Stimulated activated effector memory CD8-positive, alpha-beta T cell treated with anti-CD3 and anti-CD28 coated beads, Interleukin-12 subunit alpha, Interleukin-12 subunit beta, amount 100 ng/mL, for 72 hours (primary cell): Measurements from ENCODE around the gene ZKSCAN1.

Experiments
- ATAC-seq: fragments of 150-1000 bp; cut with Tn5 transposase; 2 replicates; pipeline ENCODE4 v1.10.0; 2021
- DNase-seq, 2 donors: peaks; one replicate each; pipeline ENCODE4 v3.0.0; 2021 to 2022; ENCODE audit warnings: low spot score in 2 of 2
- H3K27ac Mint-ChIP-seq: one replicate; pipeline ENCODE4 v1.8.0; 2022; ENCODE audit warnings: mild to moderate bottlenecking, mixed read lengths
- H3K36me3 Mint-ChIP-seq: one replicate; pipeline ENCODE4 v1.8.0; 2022; ENCODE audit warnings: mild to moderate bottlenecking, mixed read lengths
- H3K4me1 Mint-ChIP-seq: one replicate; pipeline ENCODE4 v1.8.0; 2022; ENCODE audit warnings: mixed read lengths
- H3K4me3 Mint-ChIP-seq: one replicate; pipeline ENCODE4 v1.8.0; 2022; ENCODE audit warnings: mild to moderate bottlenecking, mixed read lengths
- H3K9me3 Mint-ChIP-seq: one replicate; pipeline ENCODE4 v1.8.0; 2022; ENCODE audit warnings: mixed read lengths

The ZKSCAN1 gene

GRCh38 chr7:100074841-100075240 is 59.4 kb downstream of the ZKSCAN1 start:
- DNase-seq, result no peak
- no peak for ATAC-seq
- Mint-ChIP-seq H3K4me3 (no peak overlapping the region), H3K36me3 (peaks cover 100% of the 10 kb centered on the region), H3K9me3 (peaks cover 18% of the 10 kb centered on the region), H3K27ac (no peak overlapping the region), H3K4me1 (peaks cover 14% of the 10 kb centered on the region)

GRCh38 chr7:100075418-100075817 is 60.0 kb downstream of the ZKSCAN1 start:
- H3K36me3 Mint-ChIP-seq, result peaks cover 100% of the 10 kb centered on the region
- H3K4me3 Mint-ChIP-seq, result no peak overlapping the region
- DNase-seq, result no peak
- H3K27ac Mint-ChIP-seq, result no peak overlapping the region
- peaks cover 18% of the 10 kb centered on the region for H3K9me3 Mint-ChIP-seq
- H3K4me1 Mint-ChIP-seq, result peaks cover 20% of the 10 kb centered on the region
- no peak for ATAC-seq

- ATAC-seq (no peak), DNase-seq (no peak)
- Mint-ChIP-seq H3K4me1 (peaks cover 27% of the 10 kb centered on the region), H3K36me3 (peaks cover 97% of the 10 kb centered on the region), H3K27ac (no peak overlapping the region), H3K4me3 (no peak overlapping the region), H3K9me3 (peaks cover 3% of the 10 kb centered on the region)
Measured at GRCh38 chr7:100077205-100077604, 61.8 kb downstream of the ZKSCAN1 start.

- no peak for ATAC-seq
- peaks cover 90% of the 10 kb centered on the region for H3K36me3 Mint-ChIP-seq
- no peak for DNase-seq
- peak overlapping the region; percentile 95 for H3K27ac Mint-ChIP-seq
- H3K4me1 Mint-ChIP-seq, result peaks cover 38% of the 10 kb centered on the region
- no peaks in the 10 kb centered on the region for H3K9me3 Mint-ChIP-seq
- no peak overlapping the region for H3K4me3 Mint-ChIP-seq
Measured at GRCh38 chr7:100079024-100079560, 63.7 kb downstream of the ZKSCAN1 start.

GRCh38 chr7:100080907-100081534 is 65.6 kb downstream of the ZKSCAN1 start:
- peaks cover 76% of the 10 kb centered on the region for H3K36me3 Mint-ChIP-seq
- H3K9me3 Mint-ChIP-seq, result no peaks in the 10 kb centered on the region
- no peak for ATAC-seq
- peak overlapping the region; percentile 83 for H3K4me3 Mint-ChIP-seq
- peaks cover 38% of the 10 kb centered on the region for H3K4me1 Mint-ChIP-seq
- no peak for DNase-seq
- peak overlapping the region; percentile 95 for H3K27ac Mint-ChIP-seq

- Mint-ChIP-seq H3K27ac (peak within 1 kb of the TSS; percentile 95), H3K4me3 (peak within 1 kb of the TSS; percentile 83), H3K9me3 (no peaks in the 10 kb centered on the region), H3K4me1 (peaks cover 38% of the 10 kb centered on the region), H3K36me3 (peaks cover 70% of the 10 kb centered on the region)
- peak; percentile 99 to 100 for DNase-seq
- ATAC-seq, result peak; percentile 92
Measured at GRCh38 chr7:100081535-100082102, 66.2 kb downstream of the ZKSCAN1 start, which contains the start of gene ZNF3. Gene ZNF3, minus strand, starts transcription at chr7:100081723. Its CDS starts 4,366 bp downstream, at chr7:100077357.

GRCh38 chr7:100082978-100083377 is 67.6 kb downstream of the ZKSCAN1 start:
- ATAC-seq, result no peak
- peak overlapping the region; percentile 83 for H3K4me3 Mint-ChIP-seq
- H3K4me1 Mint-ChIP-seq, result peaks cover 38% of the 10 kb centered on the region
- H3K27ac Mint-ChIP-seq, result peak overlapping the region; percentile 95
- no peak for DNase-seq
- H3K9me3 Mint-ChIP-seq, result no peaks in the 10 kb centered on the region
- peaks cover 58% of the 10 kb centered on the region for H3K36me3 Mint-ChIP-seq

GRCh38 chr7:100085515-100085914 is 70.1 kb downstream of the ZKSCAN1 start:
- ATAC-seq, result no peak
- Mint-ChIP-seq H3K4me1 (peaks cover 31% of the 10 kb centered on the region), H3K36me3 (peaks cover 58% of the 10 kb centered on the region), H3K27ac (no peak overlapping the region), H3K9me3 (no peaks in the 10 kb centered on the region), H3K4me3 (no peak overlapping the region)
- no peak for DNase-seq

GRCh38 chr7:100087055-100087750 is 71.8 kb downstream of the ZKSCAN1 start:
- peaks cover 60% of the 10 kb centered on the region for H3K36me3 Mint-ChIP-seq
- peak overlapping the region; percentile 73 for H3K27ac Mint-ChIP-seq
- no peak for ATAC-seq
- peaks cover 33% of the 10 kb centered on the region for H3K4me1 Mint-ChIP-seq
- H3K4me3 Mint-ChIP-seq, result peak overlapping the region; percentile 21
- DNase-seq, result no peak
- H3K9me3 Mint-ChIP-seq, result no peaks in the 10 kb centered on the region

- no peak for DNase-seq
- Mint-ChIP-seq H3K36me3 (peaks cover 60% of the 10 kb centered on the region), H3K4me3 (peak overlapping the region; percentile 87), H3K4me1 (peaks cover 25% of the 10 kb centered on the region), H3K27ac (peak overlapping the region; percentile 91), H3K9me3 (no peaks in the 10 kb centered on the region)
- ATAC-seq, result peak; percentile 2
Measured at GRCh38 chr7:100088095-100088620, 72.8 kb downstream of the ZKSCAN1 start.

GRCh38 chr7:100088621-100089457 is 73.4 kb downstream of the ZKSCAN1 start, which contains the start of gene COPS6:
Gene COPS6, plus strand, starts transcription at chr7:100088969. Its CDS starts 22 bp downstream, at chr7:100088991.
- DNase-seq, result peak; percentile 90 to 93
- peak within 1 kb of the TSS; percentile 87 for H3K4me3 Mint-ChIP-seq
- peak; percentile 73 for ATAC-seq
- peaks cover 65% of the 10 kb centered on the region for H3K36me3 Mint-ChIP-seq
- peaks cover 30% of the 10 kb centered on the region for H3K4me1 Mint-ChIP-seq
- no peaks in the 10 kb centered on the region for H3K9me3 Mint-ChIP-seq
- peak within 1 kb of the TSS; percentile 91 for H3K27ac Mint-ChIP-seq

GRCh38 chr7:100089458-100090196 is 74.2 kb downstream of the ZKSCAN1 start:
- ATAC-seq, result no peak
- no peak for DNase-seq
- peaks cover 73% of the 10 kb centered on the region for H3K36me3 Mint-ChIP-seq
- peaks cover 31% of the 10 kb centered on the region for H3K4me1 Mint-ChIP-seq
- peak overlapping the region; percentile 91 for H3K27ac Mint-ChIP-seq
- peak overlapping the region; percentile 87 for H3K4me3 Mint-ChIP-seq
- no peaks in the 10 kb centered on the region for H3K9me3 Mint-ChIP-seq

GRCh38 chr7:100090527-100091410 is 75.4 kb downstream of the ZKSCAN1 start:
- Mint-ChIP-seq H3K27ac (peak overlapping the region; percentile 91), H3K9me3 (no peaks in the 10 kb centered on the region), H3K4me1 (peaks cover 39% of the 10 kb centered on the region), H3K36me3 (peaks cover 79% of the 10 kb centered on the region), H3K4me3 (peak overlapping the region; percentile 87)
- DNase-seq, result no peak
- no peak for ATAC-seq
